ENCODE measurements around the gene OSER1.

DNA sequence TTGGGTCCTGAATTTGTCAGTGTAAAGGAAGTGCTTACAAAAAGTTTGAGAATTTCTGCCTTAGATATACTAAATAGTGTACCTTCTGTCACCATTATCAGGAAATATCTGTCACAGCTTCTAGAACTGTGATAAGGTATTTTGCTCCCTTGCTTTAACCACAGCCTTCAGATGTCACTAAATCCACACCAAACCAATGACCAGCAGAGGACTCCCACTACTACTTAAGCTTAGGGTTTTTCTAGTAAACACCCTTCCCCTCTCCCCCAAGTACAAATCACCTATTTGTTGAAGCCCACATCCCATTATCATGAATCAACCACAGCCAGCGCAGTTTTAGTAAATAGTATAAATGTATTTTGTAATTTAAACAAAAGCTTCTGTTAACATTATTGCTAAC, 15.0 kb downstream of the OSER1 start:
- TF ChIP-seq, protein P1, sequence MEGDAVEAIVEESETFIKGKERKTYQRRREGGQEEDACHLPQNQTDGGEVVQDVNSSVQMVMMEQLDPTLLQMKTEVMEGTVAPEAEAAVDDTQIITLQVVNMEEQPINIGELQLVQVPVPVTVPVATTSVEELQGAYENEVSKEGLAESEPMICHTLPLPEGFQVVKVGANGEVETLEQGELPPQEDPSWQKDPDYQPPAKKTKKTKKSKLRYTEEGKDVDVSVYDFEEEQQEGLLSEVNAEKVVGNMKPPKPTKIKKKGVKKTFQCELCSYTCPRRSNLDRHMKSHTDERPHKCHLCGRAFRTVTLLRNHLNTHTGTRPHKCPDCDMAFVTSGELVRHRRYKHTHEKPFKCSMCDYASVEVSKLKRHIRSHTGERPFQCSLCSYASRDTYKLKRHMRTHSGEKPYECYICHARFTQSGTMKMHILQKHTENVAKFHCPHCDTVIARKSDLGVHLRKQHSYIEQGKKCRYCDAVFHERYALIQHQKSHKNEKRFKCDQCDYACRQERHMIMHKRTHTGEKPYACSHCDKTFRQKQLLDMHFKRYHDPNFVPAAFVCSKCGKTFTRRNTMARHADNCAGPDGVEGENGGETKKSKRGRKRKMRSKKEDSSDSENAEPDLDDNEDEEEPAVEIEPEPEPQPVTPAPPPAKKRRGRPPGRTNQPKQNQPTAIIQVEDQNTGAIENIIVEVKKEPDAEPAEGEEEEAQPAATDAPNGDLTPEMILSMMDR (IDR thresholded peaks at IDR 0.05; ENCODE audit: control extremely low read depth in 1 of 3, insufficient read depth in 1 of 3, low read depth in 1 of 3, low read length in 3 of 3): no peak
- TF ChIP-seq POLR2A (IDR thresholded peaks at IDR 0.05; ENCODE audit: control extremely low read depth in 1 of 2, low read depth in 2 of 2, low read length in 2 of 2) (no peak), CREB1 (IDR thresholded peaks at IDR 0.05) (no peak), YY1 (IDR thresholded peaks at IDR 0.05; ENCODE audit: low read depth, low read length) (no peak), RAD21 (IDR thresholded peaks at IDR 0.05 in 1 of 2, conservative IDR thresholded peaks at IDR 0.05 in 1 of 2; ENCODE audit: low read depth in 2 of 2, low read length in 2 of 2) (no peak), FOSL1 (IDR thresholded peaks at IDR 0.05; ENCODE audit: insufficient read depth, low read depth, low read length) (no peak), ZNF274 (IDR thresholded peaks at IDR 0.05; ENCODE audit: borderline replicate concordance, extremely low read depth, low read length) (no peak), SIN3A (conservative IDR thresholded peaks at IDR 0.05 in 1 of 2, IDR thresholded peaks at IDR 0.05 in 1 of 2; ENCODE audit: low read depth in 1 of 2, low read length in 2 of 2) (no peak), EP300 (IDR thresholded peaks at IDR 0.05; ENCODE audit: borderline replicate concordance in 1 of 2, low read depth in 2 of 2, low read length in 2 of 2) (no peak), SRF (IDR thresholded peaks at IDR 0.05; ENCODE audit: low read depth, low read length) (no peak), TEAD4 (IDR thresholded peaks at IDR 0.05; ENCODE audit: low read depth, low read length) (no peak), POLR2AphosphoS5 (IDR thresholded peaks at IDR 0.05; ENCODE audit: low read depth, low read length) (no peak)
- TF ChIP-seq, protein P2, sequence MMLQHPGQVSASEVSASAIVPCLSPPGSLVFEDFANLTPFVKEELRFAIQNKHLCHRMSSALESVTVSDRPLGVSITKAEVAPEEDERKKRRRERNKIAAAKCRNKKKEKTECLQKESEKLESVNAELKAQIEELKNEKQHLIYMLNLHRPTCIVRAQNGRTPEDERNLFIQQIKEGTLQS (IDR thresholded peaks at IDR 0.05; ENCODE audit: insufficient read depth, low read depth, low read length): no peak
- TF ChIP-seq, protein P3, sequence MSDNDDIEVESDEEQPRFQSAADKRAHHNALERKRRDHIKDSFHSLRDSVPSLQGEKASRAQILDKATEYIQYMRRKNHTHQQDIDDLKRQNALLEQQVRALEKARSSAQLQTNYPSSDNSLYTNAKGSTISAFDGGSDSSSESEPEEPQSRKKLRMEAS (IDR thresholded peaks at IDR 0.05): no peak
